ENCODE measurements around the gene METTL6. TPM values are rescaled to one million over a fixed set of nuclear protein-coding genes. Genes with fewer than 3 reads are reported as not detected.
"Not testable (repeated sequence)": the region's sequence is repeated elsewhere in the genome, so short reads cannot be mapped to it uniquely, and the experiment has no call there.

Gene METTL6
- total RNA-seq, 1 experiment from 2014 or later = 23.2 TPM

- no peak overlapping the region for H3K27ac ChIP-seq (ENCODE audit: low read length)
- no peaks in the 10 kb centered on the region for H3K9me3 ChIP-seq (ENCODE audit: low read length)
- no peaks in the 10 kb centered on the region for H3K4me1 ChIP-seq (ENCODE audit: low read length)
- no peaks in the 10 kb centered on the region for H3K36me3 ChIP-seq (ENCODE audit: insufficient read depth, low read length)
- H4K20me1 ChIP-seq (ENCODE audit: insufficient read depth, low read depth, low read length) = no peaks in the 10 kb centered on the region
- no peaks in the 10 kb centered on the region for H3K9me2 ChIP-seq (replicated peaks; ENCODE audit: insufficient read depth, low read length)
- H3K9ac ChIP-seq (ENCODE audit: low read length) = no peak overlapping the region
- H3K4me3 ChIP-seq (ENCODE audit: low read length) = no peak overlapping the region
- DNase-seq = no peak
- H3K79me2 ChIP-seq (ENCODE audit: low read length) = no peaks in the 10 kb centered on the region
- no peaks in the 10 kb centered on the region for H3K27me3 ChIP-seq (ENCODE audit: low read length)
- H3K4me2 ChIP-seq (ENCODE audit: low read depth, low read length, poor library complexity, severe bottlenecking) = no peak overlapping the region
- H2AFZ ChIP-seq (ENCODE audit: low read length) = no peak overlapping the region
These were observed 58.7 kb downstream of the METTL6 start for GRCh38 chr3:15368561-15369135.

GRCh38 chr3:15367059-15367458 lies 60.3 kb downstream of the METTL6 start:
- no peaks in the 10 kb centered on the region for H3K27me3 ChIP-seq (ENCODE audit: low read length)
- peaks cover under 1% of the 10 kb centered on the region for H3K4me1 ChIP-seq (ENCODE audit: low read length)
- no peaks in the 10 kb centered on the region for H3K36me3 ChIP-seq (ENCODE audit: insufficient read depth, low read length)
- H2AFZ ChIP-seq (ENCODE audit: low read length) = no peak overlapping the region
- H3K79me2 ChIP-seq (ENCODE audit: low read length) = no peaks in the 10 kb centered on the region
- no peak for DNase-seq
- no peaks in the 10 kb centered on the region for H3K9me3 ChIP-seq (ENCODE audit: low read length)
- H3K4me2 ChIP-seq (ENCODE audit: low read depth, low read length, poor library complexity, severe bottlenecking) = no peak overlapping the region
- H3K4me3 ChIP-seq (ENCODE audit: low read length) = no peak overlapping the region
- no peaks in the 10 kb centered on the region for H3K9me2 ChIP-seq (replicated peaks; ENCODE audit: insufficient read depth, low read length)
- no peak overlapping the region for H3K9ac ChIP-seq (ENCODE audit: low read length)
- H3K27ac ChIP-seq (ENCODE audit: low read length) = no peak overlapping the region
- no peaks in the 10 kb centered on the region for H4K20me1 ChIP-seq (ENCODE audit: insufficient read depth, low read depth, low read length)

GRCh38 chr3:15364078-15364477 lies 63.3 kb downstream of the METTL6 start:
- not testable (repeated sequence) for H3K9ac ChIP-seq (ENCODE audit: low read length)

GRCh38 chr3:15361494-15362214 lies 65.7 kb downstream of the METTL6 start:
- Histone ChIP-seq H3K9ac (ENCODE audit: low read length) (peak overlapping the region; percentile 23; the same call in 1 of the 2 replicates), H3K27ac (ENCODE audit: low read length) (no peak overlapping the region)

More at GRCh38 chr3:15364078-15364477, 63.3 kb downstream of the METTL6 start:
- not testable (repeated sequence) for H3K79me2 ChIP-seq (ENCODE audit: low read length); H2AFZ ChIP-seq (ENCODE audit: low read length); H4K20me1 ChIP-seq (ENCODE audit: insufficient read depth, low read depth, low read length); H3K36me3 ChIP-seq (ENCODE audit: insufficient read depth, low read length); H3K27ac ChIP-seq (ENCODE audit: low read length); DNase-seq; H3K4me3 ChIP-seq (ENCODE audit: low read length); H3K9me2 ChIP-seq (replicated peaks; ENCODE audit: insufficient read depth, low read length); H3K9me3 ChIP-seq (ENCODE audit: low read length); H3K4me2 ChIP-seq (ENCODE audit: low read depth, low read length, poor library complexity, severe bottlenecking); H3K27me3 ChIP-seq (ENCODE audit: low read length)
- peaks cover 17% of the 10 kb centered on the region for H3K4me1 ChIP-seq (ENCODE audit: low read length)

GRCh38 chr3:15360788-15361493 lies 66.4 kb downstream of the METTL6 start:
- no peaks in the 10 kb centered on the region for H3K36me3 ChIP-seq (ENCODE audit: insufficient read depth, low read length)
- no peaks in the 10 kb centered on the region for H3K9me3 ChIP-seq (ENCODE audit: low read length)
- H2AFZ ChIP-seq (ENCODE audit: low read length) = peak overlapping the region; percentile 30; the same call in 1 of the 2 replicates
- H3K4me3 ChIP-seq (ENCODE audit: low read length) = peak overlapping the region; percentile 19; the same call in 1 of the 2 replicates
- H3K79me2 ChIP-seq (ENCODE audit: low read length) = no peaks in the 10 kb centered on the region
- H3K9ac ChIP-seq (ENCODE audit: low read length) = no peak overlapping the region; the same call in 1 of the 2 replicates
- H3K4me1 ChIP-seq (ENCODE audit: low read length) = peaks cover 17% of the 10 kb centered on the region
- 0 out of 2 replicates have a peak overlapping the region, but pooled peaks have one; percentile 8 for H3K27ac ChIP-seq (ENCODE audit: low read length)
- no peaks in the 10 kb centered on the region for H4K20me1 ChIP-seq (ENCODE audit: insufficient read depth, low read depth, low read length)
- H3K9me2 ChIP-seq (replicated peaks; ENCODE audit: insufficient read depth, low read length) = no peaks in the 10 kb centered on the region
- no peaks in the 10 kb centered on the region for H3K27me3 ChIP-seq (ENCODE audit: low read length)
- H3K4me2 ChIP-seq (ENCODE audit: low read depth, low read length, poor library complexity, severe bottlenecking) = peak overlapping the region; percentile 53
- peak; percentile 46 for DNase-seq

More at GRCh38 chr3:15361494-15362214, 65.7 kb downstream of the METTL6 start:
- H3K9me3 ChIP-seq (ENCODE audit: low read length) = no peaks in the 10 kb centered on the region
- peak overlapping the region; percentile 19; the same call in 1 of the 2 replicates for H3K4me3 ChIP-seq (ENCODE audit: low read length)
- no peaks in the 10 kb centered on the region for H3K27me3 ChIP-seq (ENCODE audit: low read length)
- H3K4me1 ChIP-seq (ENCODE audit: low read length) = peaks cover 17% of the 10 kb centered on the region
- DNase-seq = peak; percentile 50
- peak overlapping the region; percentile 30; the same call in 1 of the 2 replicates for H2AFZ ChIP-seq (ENCODE audit: low read length)
- peak overlapping the region; percentile 53 for H3K4me2 ChIP-seq (ENCODE audit: low read depth, low read length, poor library complexity, severe bottlenecking)
- H3K36me3 ChIP-seq (ENCODE audit: insufficient read depth, low read length) = no peaks in the 10 kb centered on the region
- no peaks in the 10 kb centered on the region for H3K9me2 ChIP-seq (replicated peaks; ENCODE audit: insufficient read depth, low read length)
- H4K20me1 ChIP-seq (ENCODE audit: insufficient read depth, low read depth, low read length) = no peaks in the 10 kb centered on the region
- H3K79me2 ChIP-seq (ENCODE audit: low read length) = no peaks in the 10 kb centered on the region

Small RNA genes within 50 kb of the gene (small RNA-seq; reads per million reads assigned to genes)
- gene HMGN2P7 = not detected
- not detected for gene RNU6-1024P

Other genes with a start within 250 kb of the METTL6 start
- gene CAPN7, start 221.3 kb downstream of the METTL6 start, total RNA-seq (2014; rRNA removed; shearing (Covaris generic); ENCODE audit: low replicate concordance) = 31.5 and 36.5 TPM in 2 replicates
- gene SH3BP5, start 95.0 kb downstream of the METTL6 start, total RNA-seq (2014; rRNA removed; shearing (Covaris generic); ENCODE audit: low replicate concordance) = 0.51 and 0.82 TPM in 2 replicates
- 19.8 and 29.2 TPM in 2 replicates for gene EAF1, start 54 bp upstream of the METTL6 start, total RNA-seq (2014; rRNA removed; shearing (Covaris generic); ENCODE audit: low replicate concordance)
- 2.6 and 8.9 TPM in 2 replicates for gene COLQ, start 94.2 kb upstream of the METTL6 start, total RNA-seq (2014; rRNA removed; shearing (Covaris generic); ENCODE audit: low replicate concordance)
- gene HACL1, start 174.0 kb upstream of the METTL6 start, total RNA-seq (2014; rRNA removed; shearing (Covaris generic); ENCODE audit: low replicate concordance) = 52.7 and 58.9 TPM in 2 replicates
- 5.2 and 7.1 TPM in 2 replicates for gene BTD, start 174.2 kb upstream of the METTL6 start, total RNA-seq (2014; rRNA removed; shearing (Covaris generic); ENCODE audit: low replicate concordance)